SK-N-MC (cell line): ENCODE data around the gene ADAMTSL3.

Source experiments
- EZH2 ChIP-seq: fragments of 200-600 bp; sonication (generic); IDR thresholded peaks from one replicate; pipeline ENCODE4 v1.6.1; 2017; ENCODE audit warnings: antibody characterized with exemption
- POLR2AphosphoS5 ChIP-seq: IDR thresholded peaks from 2 replicates; pipeline ENCODE4 v1.6.1; 2012; ENCODE audit warnings: mild to moderate bottlenecking, low read depth, low read length, borderline replicate concordance

- TF ChIP-seq EZH2 (no peak), POLR2AphosphoS5 (no peak)
Observed at GRCh38 chr15:83654379-83655236, 685 bp downstream of the ADAMTSL3 start.
